ENCODE results near the gene MMP23B. TPM values are rescaled to one million over a fixed set of nuclear protein-coding genes. Genes with fewer than 3 reads are reported as not detected.
"Not testable (repeated sequence)": the region's sequence is repeated elsewhere in the genome, so short reads cannot be mapped to it uniquely, and the experiment has no call there.

The MMP23B gene
- total RNA-seq, 4 donors from 2014 or later: 9.8 to 61.7 (median 18.5) TPM

- no peak for DNase-seq (ENCODE audit: low spot score)
- ATAC-seq (ENCODE audit: low FRiP score): peak; percentile 41
- TF ChIP-seq CTCF (IDR thresholded peaks at IDR 0.05): no peak
Measured at GRCh38 chr1:1630191-1630964, 1.6 kb upstream of the MMP23B start.

- TF ChIP-seq CTCF (IDR thresholded peaks at IDR 0.05): no peak
- no peak for DNase-seq (ENCODE audit: low spot score)
- ATAC-seq (ENCODE audit: low FRiP score): peak; percentile 26
Measured at GRCh38 chr1:1630965-1631781, 800 bp upstream of the MMP23B start.

- ATAC-seq (ENCODE audit: low FRiP score): peak; percentile 38
- DNase-seq (ENCODE audit: low spot score): not testable (repeated sequence)
Measured at GRCh38 chr1:1633409-1633808, 1.4 kb downstream of the MMP23B start.

- DNase-seq (ENCODE audit: low spot score); ATAC-seq (ENCODE audit: low FRiP score): not testable (repeated sequence)
Measured at GRCh38 chr1:1634613-1635012, 2.6 kb downstream of the MMP23B start.

GRCh38 chr1:1636621-1637478, 4.9 kb downstream of the MMP23B start:
- not testable (repeated sequence) for DNase-seq (ENCODE audit: low spot score); ATAC-seq (ENCODE audit: low FRiP score)

- DNase-seq (ENCODE audit: low spot score); ATAC-seq (ENCODE audit: low FRiP score): not testable (repeated sequence)
Measured at GRCh38 chr1:1637479-1637875, 5.5 kb downstream of the MMP23B start.

GRCh38 chr1:1638528-1638927, 6.6 kb downstream of the MMP23B start:
- not testable (repeated sequence) for ATAC-seq (ENCODE audit: low FRiP score); DNase-seq (ENCODE audit: low spot score)

- ATAC-seq (ENCODE audit: low FRiP score); DNase-seq (ENCODE audit: low spot score): not testable (repeated sequence)
Measured at GRCh38 chr1:1639368-1639767, 7.4 kb downstream of the MMP23B start.

- ATAC-seq (ENCODE audit: low FRiP score); DNase-seq (ENCODE audit: low spot score): not testable (repeated sequence)
Measured at GRCh38 chr1:1640081-1640480, 8.1 kb downstream of the MMP23B start.

GRCh38 chr1:1640711-1641461, 8.9 kb downstream of the MMP23B start:
- ATAC-seq (ENCODE audit: low FRiP score); DNase-seq (ENCODE audit: low spot score): not testable (repeated sequence)

GRCh38 chr1:1646326-1646725, 14.4 kb downstream of the MMP23B start:
- ATAC-seq (ENCODE audit: low FRiP score); DNase-seq (ENCODE audit: low spot score): not testable (repeated sequence)

- ATAC-seq (ENCODE audit: low FRiP score): peak; percentile 13
- not testable (repeated sequence) for DNase-seq (ENCODE audit: low spot score)
Measured at GRCh38 chr1:1647567-1648241, 15.7 kb downstream of the MMP23B start.

GRCh38 chr1:1648265-1648664, 16.3 kb downstream of the MMP23B start:
- DNase-seq (ENCODE audit: low spot score): not testable (repeated sequence)
- ATAC-seq (ENCODE audit: low FRiP score): peak; percentile 9

GRCh38 chr1:1658583-1659549, 26.9 kb downstream of the MMP23B start, which contains the start of gene CDK11B:
Gene CDK11B, minus strand, starts transcription at chr1:1659004. Its CDS starts 1,519 bp downstream, at chr1:1657485.
- ATAC-seq (ENCODE audit: low FRiP score) (peak; percentile 94), DNase-seq (ENCODE audit: low spot score) (peak; percentile 82)
